Neural crest cell (in vitro differentiated cells): Measurements from ENCODE around the gene IL21. TPM values are rescaled to one million over a fixed set of nuclear protein-coding genes. Genes with fewer than 3 reads are reported as not detected.

Experiments
- DNase-seq: peaks from one replicate; pipeline ENCODE4 v3.0.0; 2021; ENCODE audit warnings: low read depth, mixed read lengths, low spot score
- H3K27ac Mint-ChIP-seq: one replicate; pipeline ENCODE4 v1.8.0; 2021; ENCODE audit warnings: mild to moderate bottlenecking, mixed read lengths; ENCODE audit not compliant: unreplicated experiment
- H3K27me3 Mint-ChIP-seq: 2 replicates; pipeline ENCODE4 v1.8.0; 2021; ENCODE audit warnings: low read depth, mild to moderate bottlenecking, mixed read lengths
- H3K36me3 Mint-ChIP-seq: 2 replicates; pipeline ENCODE4 v1.8.0; 2021; ENCODE audit warnings: low read depth, mild to moderate bottlenecking, mixed read lengths
- H3K4me1 Mint-ChIP-seq: 2 replicates; pipeline ENCODE4 v1.8.0; 2021; ENCODE audit warnings: mixed read lengths
- H3K4me3 Mint-ChIP-seq: one replicate; pipeline ENCODE4 v1.8.0; 2021; ENCODE audit warnings: mild to moderate bottlenecking, mixed read lengths
- H3K9me3 Mint-ChIP-seq: 2 replicates; pipeline ENCODE4 v1.8.0; 2021; ENCODE audit warnings: mixed read lengths
- CTCF ChIP-seq: fragments of 200-600 bp; sonication (generic); conservative IDR thresholded peaks from 2 replicates; pipeline ENCODE4 v1.5.0; 2021; ENCODE audit warnings: antibody characterized with exemption, mild to moderate bottlenecking
- long read RNA-seq: library from polyadenylated mRNA; unstranded; transcript quantifications from one replicate; pipeline ENCODE4 v2.0.0, GENCODE V29; 2020
- total RNA-seq: library from RNA; stranded (reverse); gene quantifications from 2 replicates; pipeline ENCODE4 v1.2.1, GENCODE V29; 2021

Gene IL21
- total RNA-seq: not detected in 2 replicates
- long read RNA-seq: 0 reads

- no peak within 1 kb of the TSS for H3K4me3 Mint-ChIP-seq
- peaks cover 5% of the 10 kb centered on the region for H3K4me1 Mint-ChIP-seq
- no peaks in the 10 kb centered on the region for H3K27me3 Mint-ChIP-seq
- DNase-seq: no peak
- no peak for TF ChIP-seq CTCF
- no peak within 1 kb of the TSS for H3K27ac Mint-ChIP-seq
- no peaks in the 10 kb centered on the region for H3K9me3 Mint-ChIP-seq
- H3K36me3 Mint-ChIP-seq: no peaks in the 10 kb centered on the region
Observed at GRCh38 chr4:122621016-122621507, at the start of gene IL21. TSS of gene IL21 (minus strand) at chr4:122621066. CDS start at chr4:122621011, 55 bp downstream.

GRCh38 chr4:122669911-122670738 is 49.3 kb upstream of the IL21 start:
- Mint-ChIP-seq H3K9me3 (peaks cover 2% of the 10 kb centered on the region), H3K36me3 (no peaks in the 10 kb centered on the region), H3K27me3 (no peaks in the 10 kb centered on the region), H3K4me1 (peaks cover 12% of the 10 kb centered on the region), H3K4me3 (no peak overlapping the region), H3K27ac (no peak overlapping the region)
- no peak for DNase-seq
- TF ChIP-seq CTCF: no peak

GRCh38 chr4:122668241-122668640 is 47.4 kb upstream of the IL21 start:
- H3K4me1 Mint-ChIP-seq: peaks cover 18% of the 10 kb centered on the region
- no peaks in the 10 kb centered on the region for H3K36me3 Mint-ChIP-seq
- no peak for TF ChIP-seq CTCF
- H3K27me3 Mint-ChIP-seq: no peaks in the 10 kb centered on the region
- peaks cover 2% of the 10 kb centered on the region for H3K9me3 Mint-ChIP-seq
- H3K27ac Mint-ChIP-seq: no peak overlapping the region
- DNase-seq: no peak
- H3K4me3 Mint-ChIP-seq: no peak overlapping the region

DNA sequence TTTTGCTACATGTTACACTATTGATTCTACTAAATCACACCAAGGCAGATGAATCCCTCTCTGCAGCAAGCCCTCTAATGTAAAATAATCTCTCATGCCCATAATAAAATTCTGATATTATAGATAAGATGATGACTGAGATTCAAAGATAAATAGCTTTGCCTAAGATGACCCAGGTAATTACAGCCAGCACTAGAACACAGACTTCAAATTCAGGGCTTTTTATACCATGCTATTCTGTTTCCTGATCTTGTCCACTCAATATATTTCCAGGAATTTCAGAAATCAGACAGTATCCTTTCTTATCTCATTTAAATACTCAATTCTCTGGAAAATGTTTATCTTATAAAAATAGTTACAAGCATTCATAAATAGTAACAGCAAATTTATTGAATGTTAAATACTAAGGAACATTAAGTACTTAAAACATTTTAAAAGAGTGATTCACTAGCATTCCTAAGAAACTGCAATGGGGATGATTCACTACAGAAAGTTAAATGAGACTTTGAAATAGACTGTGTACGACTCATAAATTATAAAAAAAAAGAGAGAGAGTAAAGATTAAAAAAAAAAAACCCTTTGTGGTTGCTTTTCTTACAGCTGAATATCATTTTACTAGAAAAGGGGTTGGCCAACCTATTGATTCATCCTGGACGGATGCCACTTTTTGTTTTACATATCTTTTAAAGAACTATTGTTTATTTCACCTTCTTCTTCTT is 45.8 kb upstream of the IL21 start:
- Mint-ChIP-seq H3K27ac (peak overlapping the region; percentile 39), H3K4me1 (peaks cover 11% of the 10 kb centered on the region), H3K4me3 (no peak overlapping the region), H3K27me3 (no peaks in the 10 kb centered on the region), H3K9me3 (no peaks in the 10 kb centered on the region), H3K36me3 (no peaks in the 10 kb centered on the region)
- DNase-seq: no peak
- no peak for TF ChIP-seq CTCF

DNA sequence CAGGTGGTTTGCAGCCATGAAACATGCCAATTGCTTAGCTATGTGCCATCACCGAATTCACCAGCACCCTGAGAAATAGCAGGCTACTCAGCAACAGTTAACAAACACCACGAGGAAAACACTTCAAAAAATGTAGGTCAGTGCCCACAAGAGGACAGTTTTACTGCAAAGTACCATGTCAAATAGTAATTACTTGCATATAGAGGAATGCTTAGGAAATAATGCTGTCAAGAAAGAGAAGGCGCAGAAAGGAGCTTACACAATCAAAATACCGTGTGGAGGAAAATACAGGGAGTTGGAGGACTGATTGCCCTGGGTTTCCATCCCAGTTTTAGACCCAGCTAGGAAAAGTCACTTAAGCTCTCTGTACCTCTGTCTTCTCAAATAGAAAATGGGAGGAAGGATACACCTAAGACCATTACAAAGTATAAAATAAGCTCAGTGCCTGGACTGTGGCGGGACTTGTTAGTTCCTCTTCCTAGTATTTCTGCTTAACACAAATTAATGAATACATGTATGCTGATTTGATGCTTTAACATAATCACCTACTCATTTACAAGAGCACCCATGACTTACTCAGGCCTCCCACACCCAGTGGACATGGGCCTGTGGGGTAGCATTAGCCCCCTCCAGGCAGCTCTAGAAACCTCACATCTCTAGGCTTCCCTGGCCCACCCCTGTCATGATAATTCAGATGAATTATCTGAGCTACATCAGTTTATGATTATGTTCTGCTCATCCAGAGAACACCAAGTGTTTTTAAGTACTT is 44.5 kb upstream of the IL21 start:
- peaks cover 11% of the 10 kb centered on the region for H3K4me1 Mint-ChIP-seq
- peaks cover 2% of the 10 kb centered on the region for H3K36me3 Mint-ChIP-seq
- no peak overlapping the region for H3K4me3 Mint-ChIP-seq
- no peaks in the 10 kb centered on the region for H3K9me3 Mint-ChIP-seq
- peak overlapping the region; percentile 27 for H3K27ac Mint-ChIP-seq
- no peak for TF ChIP-seq CTCF
- DNase-seq: no peak
- no peaks in the 10 kb centered on the region for H3K27me3 Mint-ChIP-seq
